ENCODE measurements around the gene CYB5R3.

Gene CYB5R3

DNA sequence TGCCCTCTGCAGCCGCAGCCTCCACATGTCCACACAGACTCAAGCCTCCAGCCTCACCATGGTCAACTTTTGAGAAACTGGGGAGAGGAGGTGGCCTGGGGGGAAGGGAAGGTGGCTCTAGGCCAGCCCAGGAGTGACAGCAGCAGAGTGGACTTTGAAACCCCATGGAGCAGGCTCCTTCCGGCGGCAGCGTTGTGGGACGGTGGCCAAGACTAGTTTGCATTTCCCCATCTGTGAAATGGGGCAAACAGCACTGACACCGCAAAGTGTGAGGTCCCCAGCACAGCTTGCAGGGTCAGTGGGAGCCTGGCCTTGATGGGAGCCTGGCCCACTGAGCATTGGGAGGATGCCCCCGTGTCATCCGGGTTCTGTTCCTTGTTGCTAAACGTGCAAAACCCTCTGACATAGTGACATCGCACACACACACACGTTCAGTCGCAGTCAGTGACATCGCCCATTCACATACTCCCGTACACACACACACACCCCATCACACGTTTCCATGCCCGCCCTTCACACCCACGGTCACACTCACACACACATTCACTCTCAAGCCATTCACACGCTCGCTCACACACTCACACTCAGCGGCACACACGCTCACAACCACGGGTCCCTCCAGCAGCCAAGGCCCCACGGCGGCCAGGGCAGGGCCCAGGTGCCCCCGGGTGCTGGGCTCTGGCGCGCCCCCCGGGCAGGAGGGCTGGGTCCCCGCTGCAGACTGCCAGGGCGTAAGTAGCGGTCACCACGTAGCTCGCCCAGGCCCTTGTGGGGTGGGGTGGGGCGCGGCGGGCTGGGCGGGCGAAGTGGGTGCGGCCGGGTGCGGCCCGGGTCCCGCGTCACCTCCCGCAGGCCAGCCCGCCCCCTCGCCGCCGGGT is 585 bp downstream of the CYB5R3 start:
- peaks cover 37 to 43% of the 10 kb centered on the region in 2 experiments for H3K4me1 ChIP-seq (ENCODE audit: control insufficient read depth in 1 of 2, insufficient read depth in 1 of 2, low read depth in 1 of 2, low read length in 1 of 2)
- H3K27me3 ChIP-seq: no peaks in the 10 kb centered on the region
- TF ChIP-seq, protein P1, sequence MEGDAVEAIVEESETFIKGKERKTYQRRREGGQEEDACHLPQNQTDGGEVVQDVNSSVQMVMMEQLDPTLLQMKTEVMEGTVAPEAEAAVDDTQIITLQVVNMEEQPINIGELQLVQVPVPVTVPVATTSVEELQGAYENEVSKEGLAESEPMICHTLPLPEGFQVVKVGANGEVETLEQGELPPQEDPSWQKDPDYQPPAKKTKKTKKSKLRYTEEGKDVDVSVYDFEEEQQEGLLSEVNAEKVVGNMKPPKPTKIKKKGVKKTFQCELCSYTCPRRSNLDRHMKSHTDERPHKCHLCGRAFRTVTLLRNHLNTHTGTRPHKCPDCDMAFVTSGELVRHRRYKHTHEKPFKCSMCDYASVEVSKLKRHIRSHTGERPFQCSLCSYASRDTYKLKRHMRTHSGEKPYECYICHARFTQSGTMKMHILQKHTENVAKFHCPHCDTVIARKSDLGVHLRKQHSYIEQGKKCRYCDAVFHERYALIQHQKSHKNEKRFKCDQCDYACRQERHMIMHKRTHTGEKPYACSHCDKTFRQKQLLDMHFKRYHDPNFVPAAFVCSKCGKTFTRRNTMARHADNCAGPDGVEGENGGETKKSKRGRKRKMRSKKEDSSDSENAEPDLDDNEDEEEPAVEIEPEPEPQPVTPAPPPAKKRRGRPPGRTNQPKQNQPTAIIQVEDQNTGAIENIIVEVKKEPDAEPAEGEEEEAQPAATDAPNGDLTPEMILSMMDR (IDR thresholded peaks at IDR 0.05): no peak
- peak overlapping the region; percentile 81 for H3K27ac ChIP-seq
- no peaks in the 10 kb centered on the region for H3K9me3 ChIP-seq
- H3K4me3 ChIP-seq (ENCODE audit: low read depth in 1 of 2, low read length in 1 of 2): peak overlapping the region; percentile 87
- no peaks in the 10 kb centered on the region for H3K36me3 ChIP-seq

DNA sequence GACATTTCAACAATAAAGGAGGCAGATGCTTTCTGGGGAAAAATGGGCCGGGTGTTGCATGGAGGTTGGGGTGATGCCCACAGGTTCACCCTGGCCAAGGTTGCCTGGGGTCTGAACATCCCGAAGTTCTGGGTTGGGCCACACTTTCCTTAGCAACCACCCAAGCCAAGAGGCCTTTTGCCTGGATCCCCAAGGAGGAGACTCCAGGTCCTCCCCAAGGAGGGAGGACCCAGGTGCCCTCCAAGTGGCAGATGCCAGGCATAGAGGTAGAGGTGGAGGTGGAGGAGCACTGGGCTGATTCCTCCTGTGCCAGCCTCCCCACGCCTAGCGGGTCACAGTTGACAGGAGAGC is 1.2 kb downstream of the CYB5R3 start:
- peak overlapping the region; percentile 81 for H3K27ac ChIP-seq
- H3K4me3 ChIP-seq (ENCODE audit: low read depth in 1 of 2, low read length in 1 of 2): peak overlapping the region; percentile 87
- H3K36me3 ChIP-seq: no peaks in the 10 kb centered on the region
- no peaks in the 10 kb centered on the region for H3K9me3 ChIP-seq
- TF ChIP-seq, protein P1 (IDR thresholded peaks at IDR 0.05): no peak
- H3K27me3 ChIP-seq: no peaks in the 10 kb centered on the region
- peaks cover 41 to 49% of the 10 kb centered on the region in 2 experiments for H3K4me1 ChIP-seq (ENCODE audit: control insufficient read depth in 1 of 2, insufficient read depth in 1 of 2, low read depth in 1 of 2, low read length in 1 of 2)

GRCh38 chr22:42646569-42647525 is 2.3 kb downstream of the CYB5R3 start:
- Histone ChIP-seq H3K36me3 (no peaks in the 10 kb centered on the region), H3K9me3 (no peaks in the 10 kb centered on the region), H3K4me1 (ENCODE audit: control insufficient read depth in 1 of 2, insufficient read depth in 1 of 2, low read depth in 1 of 2, low read length in 1 of 2) (peaks cover 46 to 51% of the 10 kb centered on the region in 2 experiments), H3K27ac (no peak overlapping the region), H3K27me3 (no peaks in the 10 kb centered on the region), H3K4me3 (ENCODE audit: low read depth in 1 of 2, low read length in 1 of 2) (no peak overlapping the region)
- TF ChIP-seq, protein P1 (IDR thresholded peaks at IDR 0.05): no peak

DNA sequence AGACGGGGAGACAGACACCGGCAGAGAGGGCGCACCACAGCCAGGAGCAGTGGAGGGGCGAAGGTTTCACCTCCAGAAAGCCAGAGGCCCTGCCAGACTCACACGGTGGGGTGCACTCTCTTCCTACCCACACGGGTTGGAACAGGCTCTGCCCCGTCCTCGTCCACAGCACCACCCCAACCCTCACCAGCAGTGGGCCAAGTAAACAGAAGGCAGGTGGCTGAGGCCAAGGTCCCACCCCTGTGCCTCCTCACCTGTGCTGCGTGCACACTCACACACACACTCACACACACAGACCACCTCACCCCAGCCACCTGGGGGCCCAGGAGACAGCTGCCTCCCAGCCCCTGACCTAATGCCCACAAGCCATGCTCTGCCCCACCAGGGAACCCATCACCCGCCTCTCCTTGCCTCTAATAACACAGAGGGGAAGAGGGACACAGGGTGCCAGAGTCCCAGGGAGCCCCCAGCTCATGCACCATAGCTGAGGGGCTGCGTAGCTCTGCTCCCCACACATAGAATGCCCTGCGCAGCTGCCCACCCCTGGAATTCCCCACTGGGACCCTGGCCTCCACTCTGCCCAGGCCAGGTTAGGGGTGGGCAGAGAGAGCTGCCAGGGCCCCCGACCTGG is 3.1 kb downstream of the CYB5R3 start:
- TF ChIP-seq, protein P1 (IDR thresholded peaks at IDR 0.05): no peak
- Histone ChIP-seq H3K9me3 (no peaks in the 10 kb centered on the region), H3K4me1 (ENCODE audit: control insufficient read depth in 1 of 2, insufficient read depth in 1 of 2, low read depth in 1 of 2, low read length in 1 of 2) (peaks cover 46 to 51% of the 10 kb centered on the region in 2 experiments), H3K36me3 (no peaks in the 10 kb centered on the region), H3K27ac (no peak overlapping the region), H3K4me3 (ENCODE audit: low read depth in 1 of 2, low read length in 1 of 2) (no peak overlapping the region), H3K27me3 (no peaks in the 10 kb centered on the region)

DNA sequence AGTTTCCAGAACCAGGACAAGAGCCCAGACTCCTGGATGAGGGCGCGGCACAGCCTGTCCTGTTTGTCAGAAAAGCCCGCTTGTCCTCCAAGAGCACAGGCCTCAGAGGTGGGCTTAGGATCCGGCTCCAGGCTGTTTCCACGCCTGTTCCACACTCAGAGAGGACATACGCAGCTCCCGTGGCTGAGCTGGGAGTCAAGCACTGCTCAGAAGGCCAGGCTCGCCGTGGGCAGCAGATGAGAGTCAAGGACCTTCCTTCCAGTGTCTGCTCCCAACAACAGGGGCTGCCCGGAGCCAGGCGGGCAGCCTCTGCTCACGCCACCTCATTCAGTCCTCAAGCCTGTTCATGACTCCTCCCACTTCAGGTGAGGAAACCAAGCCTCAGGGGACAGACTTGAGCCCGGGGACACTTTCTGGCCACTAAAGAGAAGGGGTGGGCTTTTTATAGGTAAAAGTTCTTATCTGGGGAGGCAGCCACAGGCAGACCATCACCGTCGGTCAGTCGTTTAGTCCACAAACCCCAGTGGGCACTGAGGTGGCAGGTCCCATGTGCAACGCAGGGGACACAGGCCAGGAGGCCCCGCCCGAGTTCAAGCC is 3.8 kb downstream of the CYB5R3 start:
- Histone ChIP-seq H3K4me3 (ENCODE audit: low read depth in 1 of 2, low read length in 1 of 2) (no peak overlapping the region), H3K36me3 (no peaks in the 10 kb centered on the region), H3K27ac (no peak overlapping the region), H3K4me1 (ENCODE audit: control insufficient read depth in 1 of 2, insufficient read depth in 1 of 2, low read depth in 1 of 2, low read length in 1 of 2) (peaks cover 46 to 51% of the 10 kb centered on the region in 2 experiments), H3K9me3 (no peaks in the 10 kb centered on the region), H3K27me3 (no peaks in the 10 kb centered on the region)
- TF ChIP-seq, protein P1 (IDR thresholded peaks at IDR 0.05): no peak

Measured in neutrophil (primary cell).